HL-60 (cell line): ENCODE measurements around the gene DUS1L.
A peak's percentile ranks its signal among the peaks of the same experiment; 100 is the strongest.
"Not testable (repeated sequence)": the region's sequence is repeated elsewhere in the genome, so short reads cannot be mapped to it uniquely, and the experiment has no call there.

Experiments
- DNase-seq, 2 experiments: peaks; one replicate each; pipeline ENCODE4 v3.0.0-alpha.2; 2010 to 2020; ENCODE audit warnings: low read depth in 1 of 2, low spot score in 1 of 2
- H3K27ac ChIP-seq: fragments of 250-450 bp; sonication (Bioruptor Pico); replicated peaks from 2 replicates; pipeline ENCODE4 v1.5.1; 2020; ENCODE audit warnings: mild to moderate bottlenecking, moderate library complexity
- H3K27me3 ChIP-seq: fragments of 250-450 bp; sonication (Bioruptor Pico); 2 replicates; pipeline ENCODE4 v1.5.1; 2021; ENCODE audit warnings: mild to moderate bottlenecking, moderate library complexity; ENCODE audit not compliant: insufficient read depth, poor library complexity, severe bottlenecking
- H3K4me3 ChIP-seq: replicated peaks from 2 replicates; pipeline ENCODE4 v1.5.1; 2011; ENCODE audit warnings: mild to moderate bottlenecking, control low read depth, low read length; ENCODE audit not compliant: insufficient read depth
- CTCF ChIP-seq: IDR thresholded peaks from one replicate; pipeline ENCODE4 v1.5.1; 2011; ENCODE audit warnings: low read length, control low read depth, inconsistent platforms; ENCODE audit not compliant: insufficient read depth
- GABPA ChIP-seq: IDR thresholded peaks from 2 replicates; pipeline ENCODE4 v1.6.1; 2012; ENCODE audit warnings: low read depth
- POLR2AphosphoS5 ChIP-seq: IDR thresholded peaks from 2 replicates; pipeline ENCODE4 v1.6.1; 2012; ENCODE audit warnings: low read depth
- REST ChIP-seq: IDR thresholded peaks from 2 replicates; pipeline ENCODE4 v1.6.1; 2012; ENCODE audit warnings: low read depth; ENCODE audit not compliant: insufficient replicate concordance
- SPI1 ChIP-seq: IDR thresholded peaks from 2 replicates; pipeline ENCODE4 v1.6.1; 2012; ENCODE audit warnings: low read depth, mild to moderate bottlenecking, borderline replicate concordance

The DUS1L gene

GRCh38 chr17:82041144-82041814 lies 24.3 kb downstream of the DUS1L start:
- TF ChIP-seq GABPA (no peak), CTCF (no peak), REST (no peak), POLR2AphosphoS5 (no peak), SPI1 (no peak)
- no peaks in the 10 kb centered on the region for H3K27me3 ChIP-seq
- DNase-seq: no peak

GRCh38 chr17:82039695-82040299 lies 25.8 kb downstream of the DUS1L start:
- TF ChIP-seq REST (no peak), POLR2AphosphoS5 (no peak), GABPA (no peak), SPI1 (no peak), CTCF (no peak)
- no peak for DNase-seq
- H3K27me3 ChIP-seq: no peaks in the 10 kb centered on the region
- H3K4me3 ChIP-seq: no peak overlapping the region
- H3K27ac ChIP-seq: no peak overlapping the region

More at GRCh38 chr17:82041144-82041814, 24.3 kb downstream of the DUS1L start:
- no peak overlapping the region for H3K27ac ChIP-seq
- H3K4me3 ChIP-seq: no peak overlapping the region

GRCh38 chr17:82038796-82039409 lies 26.7 kb downstream of the DUS1L start:
- H3K4me3 ChIP-seq, H3K27me3 ChIP-seq, H3K27ac ChIP-seq: not testable (repeated sequence)
- peak; percentile 24; the same call in 1 of the 2 replicates for TF ChIP-seq SPI1
- peak in 1 of 2 experiments; percentile 34 for DNase-seq

GRCh38 chr17:82037889-82038195 lies 27.8 kb downstream of the DUS1L start:
- no peak for DNase-seq
- Histone ChIP-seq H3K27ac (no peak overlapping the region), H3K4me3 (peak overlapping the region; percentile 26; the same call in 1 of the 2 replicates), H3K27me3 (no peaks in the 10 kb centered on the region)
- TF ChIP-seq REST: no peak
- no peak for TF ChIP-seq CTCF
- no peak for TF ChIP-seq GABPA
- TF ChIP-seq POLR2AphosphoS5: no peak
- TF ChIP-seq SPI1: no peak
